ENCODE data around the gene NR2C2.

NR2C2 gene

GRCh38 chr3:14946236-14946635 lies 1.1 kb upstream of the NR2C2 start:
- Histone ChIP-seq H3K9ac (ENCODE audit: low read depth, low read length, poor library complexity) (no peak overlapping the region), H4K8ac (ENCODE audit: low read depth, low read length) (no peak overlapping the region), H2BK5ac (ENCODE audit: low read length) (no peak overlapping the region), H3K79me1 (ENCODE audit: low read depth, low read length) (peaks cover 4% of the 10 kb centered on the region), H3K18ac (ENCODE audit: low read length) (no peak overlapping the region), H3K4me3 (ENCODE audit: low read length in 2 of 2) (peak overlapping the region in 1 of 2 donors; percentile 78), H2AK5ac (ENCODE audit: low read depth, low read length) (no peak overlapping the region), H2AFZ (ENCODE audit: low read length) (no peak overlapping the region), H3K9me3 (replicated peaks in 1 of 2; ENCODE audit: control insufficient read depth in 2 of 2, insufficient read depth in 1 of 2, low read depth in 1 of 2, low read length in 2 of 2) (no peaks in the 10 kb centered on the region), H3K36me3 (replicated peaks in 1 of 2; ENCODE audit: control insufficient read depth in 2 of 2, insufficient read depth in 2 of 2, low read length in 2 of 2) (peaks cover 10 to 65% of the 10 kb centered on the region in 2 donors), H3K27ac (replicated peaks; ENCODE audit: low read length) (no peak overlapping the region), H3K4me1 (ENCODE audit: control insufficient read depth in 2 of 2, insufficient read depth in 1 of 2, low read depth in 1 of 2, low read length in 2 of 2) (peaks cover 5 to 6% of the 10 kb centered on the region in 2 donors), H2BK15ac (ENCODE audit: low read length) (no peak overlapping the region), H3K23ac (ENCODE audit: low read depth, low read length, poor library complexity) (no peak overlapping the region), H3K4me2 (ENCODE audit: insufficient read depth, low read length, poor library complexity, severe bottlenecking) (no peak overlapping the region), H3K14ac (ENCODE audit: low read length) (no peak overlapping the region), H4K91ac (ENCODE audit: low read depth, low read length, poor library complexity) (no peak overlapping the region), H3K27me3 (ENCODE audit: control insufficient read depth in 3 of 3, insufficient read depth in 3 of 3, low read depth in 1 of 3, low read length in 3 of 3) (no peaks in the 10 kb centered on the region), H3K4ac (ENCODE audit: low read length) (no peak overlapping the region), H2BK120ac (ENCODE audit: low read depth, low read length) (no peak overlapping the region), H2BK12ac (ENCODE audit: low read length) (no peak overlapping the region)
- no CpG with 5 or more reads among the region's 4 CpGs for WGBS, 2 donors (ENCODE audit: extremely low coverage in 2 of 2, insufficient read length in 2 of 2, insufficient replicate concordance in 1 of 2)
- DNase-seq (ENCODE audit: low spot score), result no peak

GRCh38 chr3:14946739-14947099 lies 664 bp upstream of the NR2C2 start:
- H3K4ac ChIP-seq (ENCODE audit: low read length), result no peak overlapping the region
- H2BK12ac ChIP-seq (ENCODE audit: low read length), result no peak overlapping the region
- peak overlapping the region; percentile 86 for H3K27ac ChIP-seq (replicated peaks; ENCODE audit: low read length)
- H2AFZ ChIP-seq (ENCODE audit: low read length), result peak overlapping the region; percentile 92
- H3K9me3 ChIP-seq (replicated peaks in 1 of 2; ENCODE audit: control insufficient read depth in 2 of 2, insufficient read depth in 1 of 2, low read depth in 1 of 2, low read length in 2 of 2), result no peaks in the 10 kb centered on the region
- DNase-seq (ENCODE audit: low spot score), result no peak
- H3K4me2 ChIP-seq (ENCODE audit: insufficient read depth, low read length, poor library complexity, severe bottlenecking), result peak overlapping the region; percentile 78
- H3K9ac ChIP-seq (ENCODE audit: low read depth, low read length, poor library complexity), result peak overlapping the region; percentile 98
- H3K18ac ChIP-seq (ENCODE audit: low read length), result no peak overlapping the region
- peak overlapping the region; percentile 2 for H2BK15ac ChIP-seq (ENCODE audit: low read length)
- no peak overlapping the region for H3K14ac ChIP-seq (ENCODE audit: low read length)
- H2BK120ac ChIP-seq (ENCODE audit: low read depth, low read length), result no peak overlapping the region
- H3K4me1 ChIP-seq (ENCODE audit: control insufficient read depth in 2 of 2, insufficient read depth in 1 of 2, low read depth in 1 of 2, low read length in 2 of 2), result peaks cover 5 to 6% of the 10 kb centered on the region in 2 donors
- H3K23ac ChIP-seq (ENCODE audit: low read depth, low read length, poor library complexity), result no peak overlapping the region
- peaks cover 10 to 68% of the 10 kb centered on the region in 2 donors for H3K36me3 ChIP-seq (replicated peaks in 1 of 2; ENCODE audit: control insufficient read depth in 2 of 2, insufficient read depth in 2 of 2, low read length in 2 of 2)
- H4K8ac ChIP-seq (ENCODE audit: low read depth, low read length), result no peak overlapping the region
- H3K4me3 ChIP-seq (ENCODE audit: low read length in 2 of 2), result peak overlapping the region; percentile 78 to 90
- peak overlapping the region; percentile 10 for H2AK5ac ChIP-seq (ENCODE audit: low read depth, low read length)
- H4K91ac ChIP-seq (ENCODE audit: low read depth, low read length, poor library complexity), result no peak overlapping the region
- no CpG with 5 or more reads among the region's 8 CpGs for WGBS, 2 donors (ENCODE audit: extremely low coverage in 2 of 2, insufficient read length in 2 of 2, insufficient replicate concordance in 1 of 2)
- no peaks in the 10 kb centered on the region for H3K27me3 ChIP-seq (ENCODE audit: control insufficient read depth in 3 of 3, insufficient read depth in 3 of 3, low read depth in 1 of 3, low read length in 3 of 3)
- peak overlapping the region; percentile 55 for H2BK5ac ChIP-seq (ENCODE audit: low read length)
- peaks cover 4% of the 10 kb centered on the region for H3K79me1 ChIP-seq (ENCODE audit: low read depth, low read length)

GRCh38 chr3:14947886-14948608 lies 664 bp downstream of the NR2C2 start:
- Histone ChIP-seq H3K23ac (ENCODE audit: low read depth, low read length, poor library complexity) (peak overlapping the region; percentile 62), H3K79me1 (ENCODE audit: low read depth, low read length) (peaks cover 4% of the 10 kb centered on the region), H3K27me3 (ENCODE audit: control insufficient read depth in 3 of 3, insufficient read depth in 3 of 3, low read depth in 1 of 3, low read length in 3 of 3) (no peaks in the 10 kb centered on the region), H4K91ac (ENCODE audit: low read depth, low read length, poor library complexity) (no peak overlapping the region), H2BK120ac (ENCODE audit: low read depth, low read length) (no peak overlapping the region), H2BK5ac (ENCODE audit: low read length) (peak overlapping the region; percentile 85), H3K18ac (ENCODE audit: low read length) (peak overlapping the region; percentile 94), H2AK5ac (ENCODE audit: low read depth, low read length) (no peak overlapping the region), H2BK15ac (ENCODE audit: low read length) (no peak overlapping the region), H2AFZ (ENCODE audit: low read length) (peak overlapping the region; percentile 92), H3K4ac (ENCODE audit: low read length) (no peak overlapping the region), H3K27ac (replicated peaks; ENCODE audit: low read length) (peak overlapping the region; percentile 100), H3K9ac (ENCODE audit: low read depth, low read length, poor library complexity) (peak overlapping the region; percentile 73), H4K8ac (ENCODE audit: low read depth, low read length) (no peak overlapping the region), H3K4me3 (ENCODE audit: low read length in 2 of 2) (peak overlapping the region; percentile 78 to 90), H3K4me1 (ENCODE audit: control insufficient read depth in 2 of 2, insufficient read depth in 1 of 2, low read depth in 1 of 2, low read length in 2 of 2) (peaks cover 5 to 6% of the 10 kb centered on the region in 2 donors), H3K14ac (ENCODE audit: low read length) (no peak overlapping the region), H2BK12ac (ENCODE audit: low read length) (no peak overlapping the region), H3K4me2 (ENCODE audit: insufficient read depth, low read length, poor library complexity, severe bottlenecking) (no peak overlapping the region), H3K36me3 (replicated peaks in 1 of 2; ENCODE audit: control insufficient read depth in 2 of 2, insufficient read depth in 2 of 2, low read length in 2 of 2) (peaks cover 10 to 68% of the 10 kb centered on the region in 2 donors), H3K9me3 (replicated peaks in 1 of 2; ENCODE audit: control insufficient read depth in 2 of 2, insufficient read depth in 1 of 2, low read depth in 1 of 2, low read length in 2 of 2) (no peaks in the 10 kb centered on the region)
- no CpG with 5 or more reads among the region's 79 CpGs for WGBS, 2 donors (ENCODE audit: extremely low coverage in 2 of 2, insufficient read length in 2 of 2, insufficient replicate concordance in 1 of 2)
- peak; percentile 97 for DNase-seq (ENCODE audit: low spot score)

GRCh38 chr3:14948609-14949038 lies 1.2 kb downstream of the NR2C2 start:
- Histone ChIP-seq H3K4me2 (ENCODE audit: insufficient read depth, low read length, poor library complexity, severe bottlenecking) (peak overlapping the region; percentile 63), H2BK5ac (ENCODE audit: low read length) (no peak overlapping the region), H3K4me1 (ENCODE audit: control insufficient read depth in 2 of 2, insufficient read depth in 1 of 2, low read depth in 1 of 2, low read length in 2 of 2) (peaks cover 5 to 6% of the 10 kb centered on the region in 2 donors), H2BK120ac (ENCODE audit: low read depth, low read length) (no peak overlapping the region), H3K14ac (ENCODE audit: low read length) (no peak overlapping the region), H2AK5ac (ENCODE audit: low read depth, low read length) (no peak overlapping the region), H3K4ac (ENCODE audit: low read length) (no peak overlapping the region), H2AFZ (ENCODE audit: low read length) (peak overlapping the region; percentile 84), H3K79me1 (ENCODE audit: low read depth, low read length) (peaks cover 4% of the 10 kb centered on the region), H3K27ac (replicated peaks; ENCODE audit: low read length) (peak overlapping the region; percentile 52), H2BK12ac (ENCODE audit: low read length) (no peak overlapping the region), H4K91ac (ENCODE audit: low read depth, low read length, poor library complexity) (no peak overlapping the region), H3K9ac (ENCODE audit: low read depth, low read length, poor library complexity) (no peak overlapping the region), H3K27me3 (ENCODE audit: control insufficient read depth in 3 of 3, insufficient read depth in 3 of 3, low read depth in 1 of 3, low read length in 3 of 3) (no peaks in the 10 kb centered on the region), H3K36me3 (replicated peaks in 1 of 2; ENCODE audit: control insufficient read depth in 2 of 2, insufficient read depth in 2 of 2, low read length in 2 of 2) (peaks cover 6 to 62% of the 10 kb centered on the region in 2 donors), H3K18ac (ENCODE audit: low read length) (peak overlapping the region; percentile 38), H4K8ac (ENCODE audit: low read depth, low read length) (no peak overlapping the region), H3K4me3 (ENCODE audit: low read length in 2 of 2) (peak overlapping the region; percentile 67 to 79), H3K9me3 (replicated peaks in 1 of 2; ENCODE audit: control insufficient read depth in 2 of 2, insufficient read depth in 1 of 2, low read depth in 1 of 2, low read length in 2 of 2) (no peaks in the 10 kb centered on the region), H3K23ac (ENCODE audit: low read depth, low read length, poor library complexity) (peak overlapping the region; percentile 29), H2BK15ac (ENCODE audit: low read length) (no peak overlapping the region)
- WGBS, 2 donors (ENCODE audit: extremely low coverage in 2 of 2, insufficient read length in 2 of 2, insufficient replicate concordance in 1 of 2), result no CpG with 5 or more reads among the region's 26 CpGs
- DNase-seq (ENCODE audit: low spot score), result no peak
